ENCODE measurements around the gene DNAH17.

Gene DNAH17

GRCh38 chr17:78375401-78376151, 201.6 kb downstream of the DNAH17 start:
- no peak for DNase-seq (ENCODE audit: extremely low read depth in 1 of 2, low read depth in 1 of 2)

GRCh38 chr17:78374631-78375274, 202.4 kb downstream of the DNAH17 start:
- DNase-seq (ENCODE audit: extremely low read depth in 1 of 2, low read depth in 1 of 2): no peak

- no peak for DNase-seq (ENCODE audit: extremely low read depth in 1 of 2, low read depth in 1 of 2)
These were observed 203.0 kb downstream of the DNAH17 start for GRCh38 chr17:78374189-78374588.
